K562 (cell line): Measurements from ENCODE around the gene SALL3. TPM values are rescaled to one million over a fixed set of nuclear protein-coding genes. Genes with fewer than 3 reads are reported as not detected.

ENCODE experiments used
- ATAC-seq: fragments of 200-7000 bp; cut with Tn5 transposase; 3 replicates; pipeline ENCODE4 v1.9.1; 2020; ENCODE audit warnings: moderate library complexity
- BruUV-seq: library from RNA; stranded (reverse); fragments of 400-500 nt; replicated peaks from 2 replicates; lab custom pipeline; 2021; lab: Mats Ljungman, UMichigan
- CTCF ChIA-PET: fragments of 300-600 bp; formaldehyde crosslinking; extraction: SDS; loops from one replicate; lab custom pipeline; 2021; ENCODE audit warnings: low intra/inter-chr PET ratio; lab: Yijun Ruan, JAX
- POLR2A ChIA-PET: fragments of 300-600, 350-650 bp; sonication (Branson Sonifier 250); formaldehyde crosslinking; extraction: SDS; loops from one replicate; lab custom pipeline; 2021; ENCODE audit warnings: antibody characterized with exemption, inconsistent platforms; lab: Yijun Ruan, JAX
- DNase-seq, 4 experiments: peaks; one replicate each; pipeline versions ENCODE4 v3.0.0 to v3.0.0-alpha.2; 2011 to 2018; ENCODE audit warnings: low spot score in 3 of 4, mixed read lengths in 3 of 4; ENCODE audit errors: extremely low read depth in 1 of 4
- FAIRE-seq: peaks from 2 replicates; lab custom pipeline; 2011; peaks lifted over from hg19 to GRCh38; lab: Jason Lieb, UNC
- H2AFZ ChIP-seq: 2 replicates; pipeline ENCODE4 v1.6.0; 2011; ENCODE audit warnings: low read depth, low read length, control low read depth, inconsistent platforms
- H3K27ac ChIP-seq: fragments of 200-600 bp; 3 replicates; pipeline ENCODE4 v1.8.0; 2011; ENCODE audit warnings: low read depth, mild to moderate bottlenecking, control low read depth, inconsistent platforms, low read length, moderate library complexity, mixed read lengths; ENCODE audit errors: extremely low read depth
- H3K27me3 ChIP-seq, 2 experiments: fragments of 300-600 bp in 1 of 2; 2 replicates in 1 of 2; 3 replicates in 1 of 2; pipeline versions ENCODE4 v1.6.0 to v1.8.0; 2011; ENCODE audit warnings: inconsistent platforms in 2 of 2, low read length in 2 of 2, mild to moderate bottlenecking in 1 of 2, mixed read lengths in 1 of 2, moderate library complexity in 1 of 2; ENCODE audit not compliant: control insufficient read depth in 2 of 2, insufficient read depth in 2 of 2
- H3K36me3 ChIP-seq: fragments of 300-600 bp; 3 replicates; pipeline ENCODE4 v1.8.0; 2011; ENCODE audit warnings: mild to moderate bottlenecking, low read length, inconsistent platforms; ENCODE audit not compliant: control insufficient read depth, insufficient read depth
- H3K4me1 ChIP-seq, 2 experiments: fragments of 200-600 bp in 1 of 2; replicated peaks in 1 of 2; 2 replicates in 1 of 2; 3 replicates in 1 of 2; pipeline versions ENCODE4 v1.5.1 to v1.8.0; 2011; ENCODE audit warnings: inconsistent platforms in 2 of 2, low read length in 2 of 2, mild to moderate bottlenecking in 1 of 2, mixed read lengths in 1 of 2, moderate library complexity in 1 of 2; ENCODE audit not compliant: control insufficient read depth in 2 of 2, insufficient read depth in 2 of 2
- H3K4me2 ChIP-seq: 2 replicates; pipeline ENCODE4 v1.6.1; 2011; ENCODE audit warnings: low read length, control low read depth, inconsistent platforms, mixed read lengths; ENCODE audit not compliant: insufficient read depth
- H3K4me3 ChIP-seq: fragments of 200-600 bp; sonication (generic), shearing (Covaris generic); 2 replicates; pipeline ENCODE4 v1.5.1; 2016; ENCODE audit warnings: control low read depth, inconsistent platforms
- H3K79me2 ChIP-seq: fragments of 200-600 bp; 3 replicates; pipeline ENCODE4 v1.8.0; 2011; ENCODE audit warnings: low read length, inconsistent platforms; ENCODE audit not compliant: control insufficient read depth, insufficient read depth
- H3K9ac ChIP-seq, 2 experiments: 2 replicates each; pipeline versions ENCODE4 v1.6.0 to v1.6.1; 2011; ENCODE audit warnings: low read depth in 2 of 2, low read length in 2 of 2, control low read depth in 1 of 2, inconsistent platforms in 1 of 2, mild to moderate bottlenecking in 1 of 2, mixed read lengths in 1 of 2; ENCODE audit not compliant: insufficient read depth in 1 of 2
- H3K9me1 ChIP-seq: one replicate; pipeline ENCODE4 v1.6.0; 2011; ENCODE audit warnings: inconsistent platforms, mild to moderate bottlenecking, low read length, moderate library complexity; ENCODE audit not compliant: control insufficient read depth, insufficient read depth
- H3K9me3 ChIP-seq: replicated peaks from 2 replicates; pipeline ENCODE4 v1.5.1; 2011; ENCODE audit warnings: low read depth, low read length, inconsistent platforms; ENCODE audit not compliant: control insufficient read depth, insufficient read depth
- H4K20me1 ChIP-seq: replicated peaks from 2 replicates; pipeline ENCODE4 v1.6.1; 2011; ENCODE audit warnings: low read length, inconsistent platforms, mixed read lengths; ENCODE audit not compliant: control insufficient read depth, insufficient read depth
- CHD1 ChIP-seq: fragments of 200-600 bp; sonication (generic); IDR thresholded peaks from one replicate; pipeline ENCODE4 v1.6.1; 2012; ENCODE audit warnings: mild to moderate bottlenecking, moderate library complexity, low read length, inconsistent platforms
- FOXK2 ChIP-seq, 2 experiments: fragments of 450-650 bp; IDR thresholded peaks in 1 of 2; conservative IDR thresholded peaks in 1 of 2; 2 replicates each; pipeline ENCODE4 v1.6.1; 2016; ENCODE audit warnings: low read depth in 2 of 2, mild to moderate bottlenecking in 1 of 2
- MCM2 ChIP-seq: fragments of 450-650 bp; IDR thresholded peaks from 2 replicates; pipeline ENCODE4 v1.6.1; 2017; ENCODE audit warnings: low read depth, mild to moderate bottlenecking
- MTA3 ChIP-seq: fragments of 450-650 bp; formaldehyde crosslinking; IDR thresholded peaks from 2 replicates; pipeline ENCODE4 v1.6.1; 2017; ENCODE audit warnings: mild to moderate bottlenecking, borderline replicate concordance
- PML ChIP-seq: IDR thresholded peaks from 2 replicates; pipeline ENCODE4 v1.6.1; 2012; ENCODE audit warnings: low read length, inconsistent platforms
- SAP30 ChIP-seq: fragments of 200-600 bp; sonication (generic); IDR thresholded peaks from 2 replicates; pipeline ENCODE4 v1.6.1; 2012; ENCODE audit warnings: borderline replicate concordance, low read depth, mild to moderate bottlenecking, moderate library complexity, low read length, control low read depth, inconsistent platforms; ENCODE audit not compliant: insufficient read depth, poor library complexity, severe bottlenecking
- SMARCA4 ChIP-seq: fragments of 450-650 bp; IDR thresholded peaks from 2 replicates; pipeline ENCODE4 v1.6.1; 2016
- SRF ChIP-seq, 2 experiments: fragments of 250-450, 450-650 bp in 1 of 2; sonication (Bioruptor Pico) in 1 of 2; sonication (generic) in 1 of 2; formaldehyde crosslinking; IDR thresholded peaks; 2 replicates each; pipeline versions ENCODE4 v1.5.0 to v1.5.1; 2020 to 2022; ENCODE audit warnings: mild to moderate bottlenecking in 1 of 2, missing genetic modification reagents in 1 of 2
- TRIM24 ChIP-seq, 2 experiments: fragments of 450-650 bp; IDR thresholded peaks; 2 replicates each; pipeline ENCODE4 v1.6.1; 2016
- ZNF586 ChIP-seq: fragments of 450-650 bp; formaldehyde crosslinking; conservative IDR thresholded peaks from 2 replicates; pipeline ENCODE4 v1.4.0; 2020; ENCODE audit warnings: mild to moderate bottlenecking, moderate library complexity
- WGBS: fragments of 100-300 bp; shearing (Covaris generic); methylation state at CpG from one replicate; pipeline ENCODE4 v1.1.6; 2016; ENCODE audit warnings: low coverage, mixed read lengths; ENCODE audit not compliant: insufficient coverage; ENCODE audit errors: missing lambda C conversion rate; 5-methylcytosine and 5-hydroxymethylcytosine counted together
- in situ Hi-C: fragments of 300-500 bp; cut with MboI; formaldehyde crosslinking; loops from 4 replicates; pipeline ENCODE4 v1.15.0; 2018; ENCODE audit warnings: inconsistent platforms, mixed read lengths
- intact Hi-C: fragments of 100-400 bp; cut with micrococcal nuclease; formaldehyde crosslinking; loops from 2 replicates; pipeline ENCODE4 v1.14.2; 2022
- polyA plus RNA-seq, 8 experiments: library from polyadenylated mRNA; depleted of rRNA in 4 of 8; stranded (reverse) in 5 of 8; unstranded in 3 of 8; fragments of >200 nt; fragmentation: Nextera tagmentation in 2 of 8; fragmentation: Illumina TruSeq in 1 of 8; extraction: Ambion mirVana in 2 of 8; extraction: Trizol in 1 of 8; gene quantifications; 2 replicates each; pipeline versions ENCODE4 v1.2.1 to v1.2.3, GENCODE V29; 2011 to 2014; ENCODE audit warnings: inconsistent platforms in 1 of 8, missing spikeins in 1 of 8
- total RNA-seq, 7 experiments: library from RNA; depleted of rRNA in 6 of 7; stranded (reverse); fragments of >200 nt in 6 of 7; fragmentation: Illumina TruSeq in 2 of 7; extraction: Trizol in 2 of 7; gene quantifications; 2 replicates each; pipeline versions ENCODE4 v1.2.1 to v1.2.3, GENCODE V29; 2011 to 2021; ENCODE audit warnings: low replicate concordance in 1 of 7
- TF ChIP-seq, protein P1 (sequence below): sonication (generic); formaldehyde crosslinking; IDR thresholded peaks from 2 replicates; pipeline ENCODE4 v1.8.1; 2022; ENCODE audit warnings: missing genetic modification reagents
- TF ChIP-seq, protein P2 (sequence below): fragments of 250-450 bp; sonication (Bioruptor Pico); IDR thresholded peaks from 2 replicates; pipeline ENCODE4 v1.6.1; 2021; ENCODE audit warnings: mild to moderate bottlenecking
- TF ChIP-seq, protein P3 (sequence below): sonication (generic); formaldehyde crosslinking; IDR thresholded peaks from 2 replicates; pipeline ENCODE4 v1.9.0; 2022; ENCODE audit warnings: mild to moderate bottlenecking, missing genetic modification reagents
- TF ChIP-seq, protein P4 (sequence below): fragments of 250-450 bp; sonication (Bioruptor Pico); IDR thresholded peaks from 2 replicates; pipeline ENCODE4 v1.5.0; 2021
- TF ChIP-seq, protein P5 (sequence below), 2 experiments: fragments of 200-800 bp in 1 of 2; sonication (Bioruptor generic) in 1 of 2; sonication (generic) in 1 of 2; formaldehyde crosslinking in 1 of 2; IDR thresholded peaks in 1 of 2; conservative IDR thresholded peaks in 1 of 2; 2 replicates each; pipeline versions ENCODE4 v1.5.0 to v1.6.1; 2016 to 2020; ENCODE audit warnings: missing compliant biosample characterization in 1 of 2, missing genetic modification characterization in 1 of 2, missing genetic modification reagents in 1 of 2
- TF ChIP-seq, protein P6 (sequence below): fragments of 450-650 bp; IDR thresholded peaks from 2 replicates; pipeline ENCODE4 v1.6.1; 2016

The SALL3 gene
- total and polyA plus RNA-seq, 9 of the 15 experiments (the other 6 are each of a cell fraction or from before 2014, with no cell fraction given) = not detected

DNA sequence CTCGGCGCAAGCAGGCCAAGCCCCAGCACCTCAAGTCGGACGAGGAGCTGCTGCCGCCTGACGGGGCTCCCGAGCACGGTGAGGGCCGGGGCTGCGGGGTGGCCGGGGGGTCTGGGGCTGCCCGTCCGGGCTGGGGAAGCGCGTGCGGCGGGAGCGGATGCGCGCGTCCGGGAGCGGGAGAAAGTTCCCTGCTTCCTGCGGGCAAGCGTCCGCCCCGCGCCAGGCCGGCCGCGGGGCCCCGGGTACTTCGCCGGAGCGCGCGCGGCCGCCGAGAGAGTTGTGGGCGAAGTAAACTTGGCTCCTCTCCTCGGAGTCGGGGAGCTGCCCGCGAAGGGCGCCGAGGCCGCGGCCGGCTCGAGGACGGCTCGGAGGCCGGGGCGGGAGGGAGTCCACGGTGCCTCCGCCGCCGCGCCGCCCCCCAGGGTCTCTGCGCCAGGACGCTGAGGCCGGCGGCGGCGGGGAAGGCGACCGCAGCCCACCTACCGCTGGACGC, 707 bp downstream of the SALL3 start:
- no peak overlapping the region for H2AFZ ChIP-seq

More for the DNA sequence above, 707 bp downstream of the SALL3 start:
- POLR2A ChIA-PET = no interaction called here
- TF ChIP-seq SAP30 (no peak), ZNF586 (CRISPR knock-in tag) (no peak), MTA3 (no peak), SRF (CRISPR knock-in tag; IDR thresholded peaks at IDR 0.05) (no peak), SMARCA4 (no peak), MCM2 (no peak), FOXK2 (conservative IDR thresholded peaks at IDR 0.05 in 1 of 2, IDR thresholded peaks at IDR 0.05 in 1 of 2; ENCODE audit: low read depth in 2 of 2) (no peak), PML (no peak), TRIM24 (IDR thresholded peaks at IDR 0.05) (no peak), CHD1 (no peak)
- TF ChIP-seq, protein P1, sequence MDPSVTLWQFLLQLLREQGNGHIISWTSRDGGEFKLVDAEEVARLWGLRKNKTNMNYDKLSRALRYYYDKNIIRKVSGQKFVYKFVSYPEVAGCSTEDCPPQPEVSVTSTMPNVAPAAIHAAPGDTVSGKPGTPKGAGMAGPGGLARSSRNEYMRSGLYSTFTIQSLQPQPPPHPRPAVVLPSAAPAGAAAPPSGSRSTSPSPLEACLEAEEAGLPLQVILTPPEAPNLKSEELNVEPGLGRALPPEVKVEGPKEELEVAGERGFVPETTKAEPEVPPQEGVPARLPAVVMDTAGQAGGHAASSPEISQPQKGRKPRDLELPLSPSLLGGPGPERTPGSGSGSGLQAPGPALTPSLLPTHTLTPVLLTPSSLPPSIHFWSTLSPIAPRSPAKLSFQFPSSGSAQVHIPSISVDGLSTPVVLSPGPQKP = no peak
- TF ChIP-seq, protein P2, sequence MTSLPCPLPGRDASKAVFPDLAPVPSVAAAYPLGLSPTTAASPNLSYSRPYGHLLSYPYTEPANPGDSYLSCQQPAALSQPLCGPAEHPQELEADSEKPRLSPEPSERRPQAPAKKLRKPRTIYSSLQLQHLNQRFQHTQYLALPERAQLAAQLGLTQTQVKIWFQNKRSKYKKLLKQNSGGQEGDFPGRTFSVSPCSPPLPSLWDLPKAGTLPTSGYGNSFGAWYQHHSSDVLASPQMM (CRISPR knock-in tag) = no peak
- TF ChIP-seq, protein P3, sequence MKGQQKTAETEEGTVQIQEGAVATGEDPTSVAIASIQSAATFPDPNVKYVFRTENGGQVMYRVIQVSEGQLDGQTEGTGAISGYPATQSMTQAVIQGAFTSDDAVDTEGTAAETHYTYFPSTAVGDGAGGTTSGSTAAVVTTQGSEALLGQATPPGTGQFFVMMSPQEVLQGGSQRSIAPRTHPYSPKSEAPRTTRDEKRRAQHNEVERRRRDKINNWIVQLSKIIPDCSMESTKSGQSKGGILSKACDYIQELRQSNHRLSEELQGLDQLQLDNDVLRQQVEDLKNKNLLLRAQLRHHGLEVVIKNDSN (CRISPR knock-in tag) = no peak
- TF ChIP-seq, protein P4, sequence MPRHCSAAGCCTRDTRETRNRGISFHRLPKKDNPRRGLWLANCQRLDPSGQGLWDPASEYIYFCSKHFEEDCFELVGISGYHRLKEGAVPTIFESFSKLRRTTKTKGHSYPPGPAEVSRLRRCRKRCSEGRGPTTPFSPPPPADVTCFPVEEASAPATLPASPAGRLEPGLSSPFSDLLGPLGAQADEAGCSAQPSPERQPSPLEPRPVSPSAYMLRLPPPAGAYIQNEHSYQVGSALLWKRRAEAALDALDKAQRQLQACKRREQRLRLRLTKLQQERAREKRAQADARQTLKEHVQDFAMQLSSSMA (CRISPR knock-in tag) = no peak
- TF ChIP-seq, protein P5, sequence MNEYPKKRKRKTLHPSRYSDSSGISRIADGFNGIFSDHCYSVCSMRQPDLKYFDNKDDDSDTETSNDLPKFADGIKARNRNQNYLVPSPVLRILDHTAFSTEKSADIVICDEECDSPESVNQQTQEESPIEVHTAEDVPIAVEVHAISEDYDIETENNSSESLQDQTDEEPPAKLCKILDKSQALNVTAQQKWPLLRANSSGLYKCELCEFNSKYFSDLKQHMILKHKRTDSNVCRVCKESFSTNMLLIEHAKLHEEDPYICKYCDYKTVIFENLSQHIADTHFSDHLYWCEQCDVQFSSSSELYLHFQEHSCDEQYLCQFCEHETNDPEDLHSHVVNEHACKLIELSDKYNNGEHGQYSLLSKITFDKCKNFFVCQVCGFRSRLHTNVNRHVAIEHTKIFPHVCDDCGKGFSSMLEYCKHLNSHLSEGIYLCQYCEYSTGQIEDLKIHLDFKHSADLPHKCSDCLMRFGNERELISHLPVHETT (CRISPR knock-in tag; conservative IDR thresholded peaks at IDR 0.05 in 1 of 2, IDR thresholded peaks at IDR 0.05 in 1 of 2) = no peak
- TF ChIP-seq, protein P6, sequence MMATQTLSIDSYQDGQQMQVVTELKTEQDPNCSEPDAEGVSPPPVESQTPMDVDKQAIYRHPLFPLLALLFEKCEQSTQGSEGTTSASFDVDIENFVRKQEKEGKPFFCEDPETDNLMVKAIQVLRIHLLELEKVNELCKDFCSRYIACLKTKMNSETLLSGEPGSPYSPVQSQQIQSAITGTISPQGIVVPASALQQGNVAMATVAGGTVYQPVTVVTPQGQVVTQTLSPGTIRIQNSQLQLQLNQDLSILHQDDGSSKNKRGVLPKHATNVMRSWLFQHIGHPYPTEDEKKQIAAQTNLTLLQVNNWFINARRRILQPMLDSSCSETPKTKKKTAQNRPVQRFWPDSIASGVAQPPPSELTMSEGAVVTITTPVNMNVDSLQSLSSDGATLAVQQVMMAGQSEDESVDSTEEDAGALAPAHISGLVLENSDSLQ = no peak
- Histone ChIP-seq H3K4me3 (no peak overlapping the region), H3K9me1 (no peaks in the 10 kb centered on the region), H3K27ac (no peak overlapping the region), H3K9ac (no peak overlapping the region), H3K27me3 (peaks cover 6 to 9% of the 10 kb centered on the region in 2 experiments; a peak in 3 of 5 replicates), H3K4me2 (no peak overlapping the region), H3K36me3 (no peaks in the 10 kb centered on the region), H3K9me3 (no peaks in the 10 kb centered on the region), H3K4me1 (no peaks in the 10 kb centered on the region), H4K20me1 (no peaks in the 10 kb centered on the region), H3K79me2 (no peaks in the 10 kb centered on the region)
- no TSS peak for BruUV-seq
- in situ Hi-C loops (no loop called here), intact Hi-C loops (no loop called here)
- FAIRE-seq (no peak), DNase-seq (no peak), ATAC-seq (no peak)
- whole genome bisulfite sequencing = no CpG with 5 or more reads among the region's 71 CpGs
- CTCF ChIA-PET = no interaction called here
